GM06990 (cell line): ENCODE results near the gene RERE.

Source experiments
- DNase-seq: peaks from one replicate; pipeline ENCODE4 v3.0.0-alpha.2; 2011; ENCODE audit not compliant: insufficient read length; ENCODE audit errors: extremely low read depth
- H3K27me3 ChIP-seq: replicated peaks from 2 replicates; pipeline ENCODE4 v1.6.0; 2011; ENCODE audit warnings: low read length; ENCODE audit not compliant: control insufficient read depth, insufficient read depth
- H3K36me3 ChIP-seq: 2 replicates; pipeline ENCODE4 v1.5.1; 2011; ENCODE audit warnings: low read length; ENCODE audit not compliant: control insufficient read depth, insufficient read depth
- H3K4me3 ChIP-seq: replicated peaks from 2 replicates; pipeline ENCODE4 v1.5.1; 2011; ENCODE audit warnings: low read depth, mild to moderate bottlenecking, control low read depth, low read length
- CTCF ChIP-seq: IDR thresholded peaks from 2 replicates; pipeline ENCODE4 v1.5.1; 2011; ENCODE audit warnings: low read length, control low read depth, mild to moderate bottlenecking, inconsistent platforms; ENCODE audit not compliant: insufficient read depth, poor library complexity, severe bottlenecking

Gene RERE

DNA sequence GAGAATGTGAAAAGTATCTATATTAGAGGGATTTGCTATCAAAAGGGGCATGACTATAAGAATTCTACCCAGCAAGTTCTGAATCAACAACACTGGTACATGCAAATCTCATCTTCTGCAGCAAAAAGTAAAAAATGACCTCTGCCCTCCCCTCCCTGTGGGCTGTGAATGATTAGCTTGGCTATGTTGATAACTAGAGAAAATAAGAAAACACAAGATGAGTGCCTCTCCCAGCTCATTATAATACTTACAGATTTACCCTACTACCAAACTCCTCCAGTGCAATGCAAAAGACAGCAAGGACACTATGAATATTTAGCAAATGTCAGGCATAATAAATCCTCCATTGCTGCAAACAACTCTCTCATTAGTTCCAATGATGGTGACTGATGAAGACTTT lies 397.1 kb downstream of the RERE start:
- H3K36me3 ChIP-seq: no peaks in the 10 kb centered on the region; the same call in none of the 2 replicates
- TF ChIP-seq CTCF: no peak
- no peak for DNase-seq
- no peak overlapping the region for H3K4me3 ChIP-seq
- no peaks in the 10 kb centered on the region for H3K27me3 ChIP-seq

DNA sequence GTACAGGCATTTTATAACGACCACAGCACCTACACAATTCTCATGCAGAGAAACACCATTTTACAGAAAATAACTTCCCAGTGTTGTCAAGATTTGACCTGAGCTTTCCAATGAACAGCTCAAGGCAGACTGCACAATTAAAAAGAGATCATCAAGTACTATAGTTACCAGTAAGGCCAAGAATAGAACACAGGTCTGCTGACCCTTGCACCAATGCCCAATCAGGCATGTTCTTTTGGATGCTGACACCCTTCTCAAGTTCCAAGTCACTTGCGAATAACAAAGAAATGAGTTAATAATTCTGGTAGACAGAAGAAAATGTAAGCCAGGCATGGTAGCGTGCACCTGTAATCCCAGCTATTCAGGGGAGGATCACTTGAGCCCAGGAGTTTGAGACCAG lies 397.6 kb downstream of the RERE start:
- DNase-seq: no peak
- H3K4me3 ChIP-seq: no peak overlapping the region
- H3K36me3 ChIP-seq: no peaks in the 10 kb centered on the region; the same call in none of the 2 replicates
- no peaks in the 10 kb centered on the region for H3K27me3 ChIP-seq
- no peak for TF ChIP-seq CTCF

DNA sequence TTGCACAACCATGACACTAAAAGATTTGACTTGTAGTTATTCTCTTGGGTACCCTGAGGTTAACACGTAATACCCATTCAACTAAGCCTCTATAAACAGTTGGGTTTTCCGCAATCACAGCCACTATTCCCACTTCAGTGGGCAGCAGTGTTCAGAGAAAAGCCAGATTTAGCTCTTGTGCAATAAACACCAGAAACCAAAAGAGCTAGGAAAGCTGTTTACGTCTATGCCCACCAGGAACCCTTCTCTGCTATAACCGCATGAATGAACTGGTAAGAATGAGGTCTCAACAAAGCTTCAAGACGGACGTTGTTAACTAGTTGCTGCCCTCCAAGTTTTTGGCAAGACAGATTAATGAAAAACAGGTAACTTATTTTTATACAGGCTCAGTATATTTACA lies 398.3 kb downstream of the RERE start:
- no peak overlapping the region for H3K4me3 ChIP-seq
- no peak for TF ChIP-seq CTCF
- no peaks in the 10 kb centered on the region for H3K27me3 ChIP-seq
- DNase-seq: no peak
- no peaks in the 10 kb centered on the region; the same call in none of the 2 replicates for H3K36me3 ChIP-seq

DNA sequence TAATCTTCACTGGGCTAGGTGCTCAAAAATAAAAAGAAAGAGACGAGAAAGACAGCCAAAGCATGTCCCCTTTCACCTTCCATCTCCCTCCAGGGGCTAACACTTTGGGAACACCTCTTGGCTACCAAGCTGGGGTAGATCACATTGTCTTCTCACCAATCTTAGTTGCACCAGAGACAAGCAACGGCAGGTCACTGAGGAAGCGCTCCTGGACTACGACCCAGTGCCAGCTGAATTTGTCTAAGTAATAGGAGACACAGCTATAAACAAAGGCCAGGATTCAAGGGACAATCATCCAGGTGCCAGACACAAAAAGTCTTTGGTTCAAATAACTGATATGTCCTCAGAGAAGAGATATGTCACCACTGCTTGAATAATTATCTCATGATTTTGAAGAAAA lies 399.1 kb downstream of the RERE start:
- no peak for TF ChIP-seq CTCF
- Histone ChIP-seq H3K36me3 (no peaks in the 10 kb centered on the region; the same call in none of the 2 replicates), H3K27me3 (no peaks in the 10 kb centered on the region), H3K4me3 (no peak overlapping the region)
- no peak for DNase-seq

- Histone ChIP-seq H3K27me3 (no peaks in the 10 kb centered on the region), H3K4me3 (no peak overlapping the region), H3K36me3 (no peaks in the 10 kb centered on the region; the same call in none of the 2 replicates)
- no peak for TF ChIP-seq CTCF
- DNase-seq: no peak
These were observed 399.8 kb downstream of the RERE start for GRCh38 chr1:8417625-8418024.

DNA sequence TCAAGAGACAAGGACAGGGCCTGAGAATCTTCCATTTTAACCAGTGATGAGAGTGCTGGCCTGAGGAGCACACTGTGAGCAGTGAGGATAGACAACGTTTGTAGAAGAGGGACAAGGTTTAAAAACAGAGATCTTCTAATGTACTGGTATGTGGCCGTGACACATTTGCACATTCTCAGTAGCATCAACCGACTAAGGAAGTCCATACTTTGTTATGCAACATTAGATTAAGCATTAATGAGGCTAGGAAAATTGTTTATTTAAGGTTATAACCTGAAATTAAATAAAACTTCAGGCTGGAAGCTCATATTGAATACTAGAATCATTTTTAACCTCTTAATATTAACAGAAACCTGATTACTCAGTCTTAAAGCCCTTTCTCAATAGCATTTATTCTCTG lies 400.6 kb downstream of the RERE start:
- Histone ChIP-seq H3K4me3 (no peak overlapping the region), H3K27me3 (no peaks in the 10 kb centered on the region), H3K36me3 (no peaks in the 10 kb centered on the region; the same call in none of the 2 replicates)
- no peak for TF ChIP-seq CTCF
- no peak for DNase-seq
